IMR-90 (cell line): ENCODE data around the gene MERTK. TPM values are rescaled to one million over a fixed set of nuclear protein-coding genes. Genes with fewer than 3 reads are reported as not detected.
"Not testable (repeated sequence)": the region's sequence is repeated elsewhere in the genome, so short reads cannot be mapped to it uniquely, and the experiment has no call there.

ENCODE experiments used
- ATAC-seq: fragments of 200-7000 bp; cut with Tn5 transposase; 2 replicates; pipeline ENCODE4 v1.9.1; 2020; ENCODE audit warnings: low read depth, mild to moderate bottlenecking, moderate library complexity
- BruUV-seq: library from RNA; stranded (reverse); fragments of 400-500 nt; replicated peaks from 2 replicates; lab custom pipeline; 2021; lab: Mats Ljungman, UMichigan
- CTCF ChIA-PET: fragments of 300-600 bp; formaldehyde crosslinking; extraction: SDS; loops from one replicate; lab custom pipeline; 2021; ENCODE audit warnings: antibody characterized with exemption; lab: Yijun Ruan, JAX
- POLR2A ChIA-PET: fragments of 300-600 bp; sonication (Branson Sonifier 250); formaldehyde crosslinking; loops from one replicate; lab custom pipeline; 2022; ENCODE audit warnings: antibody characterized with exemption; ENCODE audit not compliant: unreplicated experiment; lab: Charles Lee
- DNase-seq: peaks from one replicate; pipeline ENCODE4 v3.0.0; 2013
- H2AFZ ChIP-seq: replicated peaks from 2 replicates; pipeline ENCODE3; 2013; ENCODE audit warnings: low read length, mild to moderate bottlenecking; ENCODE audit not compliant: poor library complexity
- H2AK5ac ChIP-seq: 2 replicates; pipeline ENCODE4 v1.6.1; 2013; ENCODE audit warnings: low read depth, low read length, inconsistent platforms
- H2AK9ac ChIP-seq: replicated peaks from 2 replicates; pipeline ENCODE3; 2013; ENCODE audit warnings: mild to moderate bottlenecking, low read depth, low read length, moderate library complexity; ENCODE audit not compliant: poor library complexity
- H2BK120ac ChIP-seq: 2 replicates; pipeline ENCODE4 v1.6.1; 2013; ENCODE audit warnings: low read depth, low read length, inconsistent platforms
- H2BK15ac ChIP-seq: 3 replicates; pipeline ENCODE4 v1.6.1; 2013; ENCODE audit warnings: low read depth, low read length, inconsistent platforms
- H2BK20ac ChIP-seq: 2 replicates; pipeline ENCODE4 v1.6.1; 2013; ENCODE audit warnings: low read depth, mild to moderate bottlenecking, inconsistent platforms, low read length, moderate library complexity
- H2BK5ac ChIP-seq: 2 replicates; pipeline ENCODE4 v1.6.1; 2013; ENCODE audit warnings: mild to moderate bottlenecking, low read depth, low read length, inconsistent platforms; ENCODE audit not compliant: poor library complexity, severe bottlenecking
- H3K14ac ChIP-seq: replicated peaks from 2 replicates; pipeline ENCODE4 v1.6.1; 2013; ENCODE audit warnings: low read depth, low read length, inconsistent platforms
- H3K18ac ChIP-seq: 2 replicates; pipeline ENCODE4 v1.6.1; 2013; ENCODE audit warnings: low read depth, low read length, control low read depth
- H3K23ac ChIP-seq: 2 replicates; pipeline ENCODE4 v1.6.1; 2013; ENCODE audit warnings: low read depth, low read length, inconsistent platforms
- H3K27ac ChIP-seq: 2 replicates; pipeline ENCODE4 v1.5.1; 2013; ENCODE audit warnings: mild to moderate bottlenecking, control low read depth, low read length; ENCODE audit not compliant: insufficient read depth
- H3K27me3 ChIP-seq: 2 replicates; pipeline ENCODE4 v1.6.1; 2013; ENCODE audit warnings: low read length; ENCODE audit not compliant: control insufficient read depth, insufficient read depth
- H3K36me3 ChIP-seq: 2 replicates; pipeline ENCODE4 v1.6.1; 2013; ENCODE audit warnings: low read length, mixed read lengths; ENCODE audit not compliant: control insufficient read depth, insufficient read depth
- H3K4ac ChIP-seq: 2 replicates; pipeline ENCODE4 v1.6.1; 2013; ENCODE audit warnings: low read depth, low read length, inconsistent platforms
- H3K4me1 ChIP-seq: 2 replicates; pipeline ENCODE4 v1.6.1; 2013; ENCODE audit warnings: low read length, mixed read lengths; ENCODE audit not compliant: control insufficient read depth, insufficient read depth
- H3K4me2 ChIP-seq: 2 replicates; pipeline ENCODE4 v1.6.1; 2013; ENCODE audit warnings: low read depth, mild to moderate bottlenecking, control low read depth, low read length, moderate library complexity
- H3K4me3 ChIP-seq: 2 replicates; pipeline ENCODE4 v1.5.1; 2013; ENCODE audit warnings: low read depth, mild to moderate bottlenecking, control low read depth, low read length, moderate library complexity; ENCODE audit not compliant: insufficient read depth
- H3K56ac ChIP-seq: 2 replicates; pipeline ENCODE4 v1.6.1; 2013; ENCODE audit warnings: low read length, inconsistent platforms; ENCODE audit not compliant: insufficient read depth; ENCODE audit errors: extremely low read depth
- H3K79me1 ChIP-seq, 2 experiments: 2 replicates each; pipeline ENCODE4 v1.6.1; 2013; ENCODE audit warnings: low read length in 2 of 2, inconsistent platforms in 1 of 2, low read depth in 1 of 2
- H3K9ac ChIP-seq: 2 replicates; pipeline ENCODE4 v1.6.1; 2013; ENCODE audit warnings: low read depth, low read length, control low read depth
- H3K9me1 ChIP-seq: 2 replicates; pipeline ENCODE4 v1.6.1; 2013; ENCODE audit warnings: low read length, inconsistent platforms; ENCODE audit not compliant: insufficient read depth
- H3K9me3 ChIP-seq: 2 replicates; pipeline ENCODE4 v1.6.1; 2013; ENCODE audit warnings: low read length; ENCODE audit not compliant: control insufficient read depth, insufficient read depth
- H4K20me1 ChIP-seq: 2 replicates; pipeline ENCODE4 v1.6.1; 2013; ENCODE audit warnings: low read length, inconsistent platforms; ENCODE audit not compliant: insufficient read depth
- H4K5ac ChIP-seq: 2 replicates; pipeline ENCODE4 v1.6.1; 2013; ENCODE audit warnings: mild to moderate bottlenecking, low read depth, low read length, control low read depth
- H4K8ac ChIP-seq, 2 experiments: 2 replicates each; pipeline ENCODE4 v1.6.1; 2013; ENCODE audit warnings: low read depth in 2 of 2, low read length in 2 of 2, control low read depth in 1 of 2, inconsistent platforms in 1 of 2
- H4K91ac ChIP-seq: 2 replicates; pipeline ENCODE4 v1.6.1; 2013; ENCODE audit warnings: low read depth, low read length, inconsistent platforms; ENCODE audit not compliant: insufficient read depth
- dilution Hi-C: fragments of 300-500 bp; cut with HindIII; formaldehyde crosslinking; loops from one replicate; pipeline ENCODE4 v1.14.3; 2018; ENCODE audit warnings: low sequenced_read_pairs; ENCODE audit not compliant: unreplicated experiment
- in situ Hi-C: fragments of 300-500 bp; cut with MboI; formaldehyde crosslinking; loops from 3 replicates; pipeline ENCODE4 v1.14.3; 2019; ENCODE audit warnings: low sequenced_read_pairs, inconsistent platforms, mixed read lengths
- intact Hi-C: fragments of 100-400 bp; cut with micrococcal nuclease; formaldehyde crosslinking; loops from 2 replicates; pipeline ENCODE4 v1.10.0; 2022
- polyA plus RNA-seq, 3 experiments: library from polyadenylated mRNA; depleted of rRNA; stranded (reverse); fragments of >200 nt; gene quantifications; 2 replicates each; pipeline ENCODE4 v1.2.3, GENCODE V29; 2012; ENCODE audit warnings: low replicate concordance in 1 of 3
- total RNA-seq: library from RNA; depleted of rRNA; stranded (reverse); fragments of >200 nt; gene quantifications from 2 replicates; pipeline ENCODE4 v1.2.3, GENCODE V29; 2012

MERTK gene
- total and polyA plus RNA-seq, 2 of the 4 experiments (the other 2 are of a cell fraction): 0.36 to 0.62 TPM

- H3K4me1 ChIP-seq, H3K18ac ChIP-seq, H2AK5ac ChIP-seq, H3K9ac ChIP-seq, H4K5ac ChIP-seq, H4K8ac ChIP-seq, H3K27ac ChIP-seq, H2BK120ac ChIP-seq, H2BK5ac ChIP-seq, H3K27me3 ChIP-seq, H3K14ac ChIP-seq, POLR2A ChIA-PET, dilution Hi-C loops, H2BK20ac ChIP-seq, H3K4me2 ChIP-seq, H3K4ac ChIP-seq, H2BK15ac ChIP-seq, H3K56ac ChIP-seq, H3K9me3 ChIP-seq, intact Hi-C loops, H3K4me3 ChIP-seq, DNase-seq, CTCF ChIA-PET, H2AFZ ChIP-seq, ATAC-seq, H4K91ac ChIP-seq, H3K23ac ChIP-seq, H3K9me1 ChIP-seq, in situ Hi-C loops, H2AK9ac ChIP-seq, BruUV-seq: not testable (repeated sequence)
- H3K36me3 ChIP-seq: peaks cover 19% of the 10 kb centered on the region
- peaks cover 11 to 32% of the 10 kb centered on the region in 2 experiments for H3K79me1 ChIP-seq
- peaks cover 12% of the 10 kb centered on the region for H4K20me1 ChIP-seq
Measured at GRCh38 chr2:112069794-112070193, 171.4 kb downstream of the MERTK start.
